Common myeloid progenitor, CD34-positive (primary cell): Measurements from ENCODE around the gene ARID4B.

Experiments used
- CTCF ChIA-PET: fragments of 350-600 bp; sonication (Branson Sonifier 250); formaldehyde crosslinking; loops from one replicate; lab custom pipeline; 2021; ENCODE audit warnings: antibody characterized with exemption; lab: Charles Lee
- POLR2A ChIA-PET: fragments of 350-600 bp; sonication (Branson Sonifier 250); formaldehyde crosslinking; loops from one replicate; lab custom pipeline; 2021; ENCODE audit warnings: antibody characterized with exemption; lab: Charles Lee
- DNase-seq, 3 donors: peaks; one replicate each; pipeline versions ENCODE4 v3.0.0 to v3.0.0-alpha.2; 2013
- H3K27ac ChIP-seq, 2 experiments: 1 replicate in 1 of 2; 2 replicates in 1 of 2; pipeline ENCODE4 v1.7.0; 2013; ENCODE audit warnings: inconsistent platforms in 2 of 2, low read length in 2 of 2, mild to moderate bottlenecking in 2 of 2, low read depth in 1 of 2, moderate library complexity in 1 of 2; ENCODE audit not compliant: severe bottlenecking in 2 of 2, insufficient read depth in 1 of 2, poor library complexity in 1 of 2
- H3K27me3 ChIP-seq, 5 experiments: replicated peaks in 2 of 5; 1 replicate in 3 of 5; 2 replicates in 2 of 5; pipeline versions ENCODE4 v1.6.1 to v1.7.0; 2013; ENCODE audit warnings: low read length in 4 of 5, mild to moderate bottlenecking in 2 of 5, moderate library complexity in 2 of 5, inconsistent platforms in 1 of 5; ENCODE audit not compliant: insufficient read depth in 5 of 5, control insufficient read depth in 4 of 5
- H3K36me3 ChIP-seq, 4 experiments: 1 replicate in 2 of 4; 2 replicates in 2 of 4; pipeline versions ENCODE4 v1.6.1 to v1.7.0; 2013; ENCODE audit warnings: low read length in 3 of 4, control low read depth in 1 of 4, mild to moderate bottlenecking in 1 of 4; ENCODE audit not compliant: control insufficient read depth in 4 of 4, insufficient read depth in 4 of 4
- H3K4me1 ChIP-seq, 4 experiments: 1 replicate in 3 of 4; 2 replicates in 1 of 4; pipeline versions ENCODE4 v1.6.1 to v1.7.1; 2013; ENCODE audit warnings: low read length in 3 of 4, mild to moderate bottlenecking in 3 of 4, control low read depth in 1 of 4, inconsistent platforms in 1 of 4, moderate library complexity in 1 of 4; ENCODE audit not compliant: control insufficient read depth in 4 of 4, insufficient read depth in 4 of 4; ENCODE audit errors: control extremely low read depth in 1 of 4
- H3K4me3 ChIP-seq, 7 experiments: 1 replicate in 4 of 7; 2 replicates in 3 of 7; pipeline versions ENCODE4 v1.5.1 to v1.7.0; 2013; ENCODE audit warnings: mild to moderate bottlenecking in 7 of 7, low read length in 6 of 7, moderate library complexity in 6 of 7, inconsistent platforms in 2 of 7, low read depth in 2 of 7, control low read depth in 1 of 7; ENCODE audit not compliant: insufficient read depth in 4 of 7, control insufficient read depth in 1 of 7; ENCODE audit errors: extremely low read depth in 1 of 7
- H3K9me3 ChIP-seq, 5 experiments: 1 replicate in 4 of 5; 2 replicates in 1 of 5; pipeline versions ENCODE4 v1.6.1 to v1.7.1; 2013; ENCODE audit warnings: low read length in 4 of 5, mild to moderate bottlenecking in 2 of 5, inconsistent platforms in 1 of 5, low read depth in 1 of 5, moderate library complexity in 1 of 5; ENCODE audit not compliant: control insufficient read depth in 4 of 5, insufficient read depth in 2 of 5; ENCODE audit errors: control extremely low read depth in 1 of 5
- WGBS: methylation state at CpG from one replicate; pipeline ENCODE4 v1.1.5; 2013; ENCODE audit not compliant: insufficient coverage; 5-methylcytosine and 5-hydroxymethylcytosine counted together

Gene ARID4B

GRCh38 chr1:235291599-235292091, 36.3 kb downstream of the ARID4B start:
- H3K4me3 ChIP-seq = no peak overlapping the region
- H3K4me1 ChIP-seq = peaks cover 0 to 15% (median 0%) of the 10 kb centered on the region in 4 experiments
- POLR2A ChIA-PET = no interaction called here
- WGBS = no CpG with 5 or more reads among the region's 6 CpGs
- no peaks in the 10 kb centered on the region for H3K27me3 ChIP-seq
- peaks cover 0 to 6% (median 3%) of the 10 kb centered on the region in 4 experiments for H3K36me3 ChIP-seq
- H3K27ac ChIP-seq = no peak overlapping the region
- H3K9me3 ChIP-seq = no peaks in the 10 kb centered on the region
- DNase-seq = peak in 2 of 3 donors; percentile 51 to 54
- CTCF ChIA-PET = interaction anchor here (0.7 to 1.4 kb wide), 3 partner anchors 20 to 27 kb away, joined by 3 read pairs; no protein-coding TSS in a partner anchor

- H3K4me3 ChIP-seq = no peak overlapping the region
- DNase-seq = no peak
- H3K36me3 ChIP-seq = peaks cover 0 to 4% (median 2%) of the 10 kb centered on the region in 4 experiments
- no peak overlapping the region for H3K27ac ChIP-seq
- CTCF ChIA-PET = interaction anchor here (0.7 to 1.4 kb wide), 3 partner anchors 19 to 28 kb away, joined by 3 read pairs; no protein-coding TSS in a partner anchor
- WGBS = 96% methylated on average over 8 of the region's 12 CpGs
- no peaks in the 10 kb centered on the region for H3K27me3 ChIP-seq
- H3K4me1 ChIP-seq = peaks cover 0 to 15% (median 0%) of the 10 kb centered on the region in 4 experiments
- POLR2A ChIA-PET = no interaction called here
- no peaks in the 10 kb centered on the region for H3K9me3 ChIP-seq
These were observed 37.1 kb downstream of the ARID4B start for GRCh38 chr1:235290740-235291502.

- ChIA-PET POLR2A (no interaction called here), CTCF (interaction anchor here (1.1 to 1.7 kb wide), 3 partner anchors 15 to 18 kb away, joined by 3 read pairs; no protein-coding TSS in a partner anchor)
- H3K36me3 ChIP-seq = peaks cover 0 to 3% (median 0%) of the 10 kb centered on the region in 4 experiments
- no peak overlapping the region for H3K4me3 ChIP-seq
- no peaks in the 10 kb centered on the region for H3K9me3 ChIP-seq
- H3K27ac ChIP-seq = no peak overlapping the region
- DNase-seq = no peak
- H3K4me1 ChIP-seq = peaks cover 0 to 14% (median 0%) of the 10 kb centered on the region in 4 experiments
- H3K27me3 ChIP-seq = no peaks in the 10 kb centered on the region
- 96% methylated on average over 6 of the region's 12 CpGs for WGBS
These were observed 37.9 kb downstream of the ARID4B start for GRCh38 chr1:235289859-235290739.

- H3K4me3 ChIP-seq = no peak overlapping the region
- no peaks in the 10 kb centered on the region for H3K9me3 ChIP-seq
- no peaks in the 10 kb centered on the region for H3K27me3 ChIP-seq
- H3K27ac ChIP-seq = no peak overlapping the region
- no peak for DNase-seq
- POLR2A ChIA-PET = no interaction called here
- CTCF ChIA-PET = interaction anchor here (0.7 to 1.1 kb wide), 3 partner anchors 10 to 27 kb away, joined by 3 read pairs; no protein-coding TSS in a partner anchor
- H3K36me3 ChIP-seq = peaks cover 0 to 3% (median 0%) of the 10 kb centered on the region in 4 experiments
- peaks cover 0 to 9% (median 0%) of the 10 kb centered on the region in 4 experiments for H3K4me1 ChIP-seq
- WGBS = 92% methylated on average over 2 of the region's 4 CpGs
These were observed 40.6 kb downstream of the ARID4B start for GRCh38 chr1:235287208-235287882.

GRCh38 chr1:235286667-235287066, 41.3 kb downstream of the ARID4B start:
- Histone ChIP-seq H3K9me3 (no peaks in the 10 kb centered on the region), H3K4me3 (no peak overlapping the region), H3K36me3 (peaks cover 0 to 3% (median 0%) of the 10 kb centered on the region in 4 experiments), H3K27ac (no peak overlapping the region), H3K27me3 (no peaks in the 10 kb centered on the region), H3K4me1 (peaks cover 0 to 3% (median 0%) of the 10 kb centered on the region in 4 experiments)
- POLR2A ChIA-PET = no interaction called here
- CTCF ChIA-PET = no interaction called here
- no peak for DNase-seq
- WGBS = 100% methylated on average over 1 of the region's 1 CpG

GRCh38 chr1:235284231-235284769, 43.7 kb downstream of the ARID4B start:
- Histone ChIP-seq H3K4me1 (peaks cover 0 to 5% (median 1%) of the 10 kb centered on the region in 4 experiments), H3K9me3 (no peaks in the 10 kb centered on the region), H3K36me3 (peaks cover 0 to 3% (median 0%) of the 10 kb centered on the region in 4 experiments), H3K27me3 (no peaks in the 10 kb centered on the region), H3K27ac (no peak overlapping the region), H3K4me3 (no peak overlapping the region)
- ChIA-PET POLR2A (no interaction called here), CTCF (interaction anchor here (0.9 to 2.1 kb wide), 5 partner anchors 9 to 45 kb away, joined by 3 to 8 read pairs (median 4); no protein-coding TSS in a partner anchor)
- 100% methylated on average over 2 of the region's 6 CpGs for WGBS
- no peak for DNase-seq
